GM19438 (cell line): ENCODE results near the gene RIT2.

Source experiments
- ATAC-seq: cut with Tn5 transposase; IDR thresholded peaks from one replicate; pipeline ENCODE4 v1.9.1; 2021; ENCODE audit warnings: low read depth; ENCODE audit not compliant: unreplicated experiment

Gene RIT2

DNA sequence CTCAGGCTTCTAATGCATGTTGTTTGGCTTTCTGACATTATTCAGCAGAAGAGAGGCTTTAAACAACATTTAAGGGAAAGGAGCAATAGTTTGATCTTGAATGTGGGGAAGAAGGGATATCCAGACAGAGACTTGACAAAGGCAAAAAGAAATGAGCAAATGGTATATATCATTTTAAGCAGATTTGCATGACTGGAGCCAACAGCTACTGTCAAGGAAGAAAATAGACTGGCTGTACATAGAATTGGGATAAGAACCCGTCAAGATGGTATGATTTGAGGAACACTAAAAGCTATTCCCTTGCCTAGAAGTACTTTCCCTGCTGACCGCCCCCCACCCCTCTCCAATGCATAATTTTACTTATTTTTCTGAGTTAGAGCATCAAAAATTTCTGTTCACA lies 174.5 kb downstream of the RIT2 start:
- no peak for ATAC-seq

DNA sequence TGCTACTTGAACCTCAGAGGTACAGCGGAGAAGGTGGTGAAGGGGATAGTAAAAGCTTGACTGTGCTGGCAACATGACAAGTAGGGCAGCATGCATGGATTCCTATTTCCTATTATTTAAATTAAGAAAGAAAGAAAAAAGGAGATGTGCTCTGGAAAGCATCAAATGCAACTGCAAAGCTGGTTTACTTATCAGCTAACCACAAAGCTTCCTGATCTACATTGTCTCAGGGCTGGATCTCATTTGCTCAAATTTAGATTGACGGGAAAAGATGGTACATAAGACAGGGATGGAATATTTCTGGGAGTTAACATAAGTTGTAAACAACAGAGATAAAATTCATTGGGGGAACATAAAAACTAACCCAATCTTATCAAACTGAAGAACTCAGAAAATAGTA lies 178.0 kb downstream of the RIT2 start:
- no peak for ATAC-seq

DNA sequence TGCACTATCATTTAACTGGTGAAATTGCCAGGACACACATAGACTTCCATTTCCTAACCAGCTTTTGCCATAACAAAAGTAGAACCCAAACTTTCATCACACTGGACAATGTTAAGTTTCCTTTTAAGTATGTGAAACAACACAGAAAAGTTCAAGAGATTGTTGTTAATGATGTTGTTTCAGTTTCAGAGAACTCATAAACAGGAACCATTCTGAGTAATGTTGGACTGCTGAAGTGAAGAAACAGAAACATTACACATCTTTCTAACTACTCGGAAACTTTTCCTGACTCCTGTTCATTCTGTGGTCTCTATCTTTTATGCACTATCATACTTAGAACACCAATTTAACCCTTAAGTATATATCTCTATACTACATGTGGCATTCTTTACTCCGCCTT lies 179.2 kb downstream of the RIT2 start:
- ATAC-seq, result no peak

DNA sequence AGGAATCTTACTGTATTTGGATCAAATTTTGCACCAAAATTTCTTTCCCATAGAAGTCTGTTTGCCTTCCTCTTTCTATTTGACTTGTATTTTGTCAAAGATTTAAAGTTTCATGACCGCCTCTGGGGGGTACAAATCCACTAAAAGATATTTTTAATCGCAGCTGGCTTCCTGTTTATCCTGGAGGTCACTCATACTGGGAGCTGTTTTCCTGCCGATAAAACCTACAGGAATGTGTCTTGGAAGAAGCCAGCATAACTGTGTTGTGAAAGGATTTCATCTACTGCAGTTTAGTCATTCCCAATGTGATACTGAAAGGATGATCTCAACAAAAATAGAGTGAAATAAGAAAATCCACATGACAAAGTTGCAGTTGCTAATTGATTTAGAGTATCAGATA lies 184.0 kb downstream of the RIT2 start:
- no peak for ATAC-seq

DNA sequence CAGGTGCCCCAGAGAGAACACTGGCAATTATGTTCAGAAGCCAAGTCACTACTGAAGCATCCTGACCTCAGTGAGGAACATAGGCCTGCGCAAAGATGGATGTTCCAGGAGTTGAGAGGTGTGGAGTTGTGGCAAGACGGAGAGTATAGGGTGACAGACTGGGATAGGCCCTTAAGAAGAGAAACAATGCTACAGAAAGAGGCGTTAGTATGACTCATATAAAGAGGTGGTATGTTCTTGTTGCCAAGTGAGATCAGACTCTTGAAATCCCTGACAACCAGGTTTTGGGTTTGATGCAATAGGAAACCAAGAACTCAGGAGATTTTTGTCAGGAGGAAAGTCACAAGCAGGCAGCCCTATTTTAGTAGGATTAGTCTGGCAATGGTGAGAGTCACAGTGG lies 185.6 kb downstream of the RIT2 start:
- ATAC-seq, result no peak

DNA sequence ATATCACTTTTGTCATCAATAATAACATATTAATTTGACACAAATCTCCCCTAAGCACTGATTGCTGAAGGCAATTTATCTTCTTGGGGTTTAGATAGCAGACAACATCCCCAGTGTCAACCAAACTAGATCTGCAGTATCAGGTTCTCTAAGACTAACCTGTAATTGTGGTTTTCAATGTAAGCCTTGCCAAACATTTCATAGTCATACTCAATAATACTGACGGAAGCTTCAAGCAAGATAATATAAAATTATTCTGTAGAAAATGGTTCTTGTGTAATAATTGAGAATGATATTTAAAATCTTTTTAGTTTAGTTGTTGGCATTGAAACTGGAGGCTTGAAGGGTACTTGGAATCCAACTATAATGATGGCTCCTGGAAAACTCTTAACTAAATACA lies 186.3 kb downstream of the RIT2 start:
- no peak for ATAC-seq

DNA sequence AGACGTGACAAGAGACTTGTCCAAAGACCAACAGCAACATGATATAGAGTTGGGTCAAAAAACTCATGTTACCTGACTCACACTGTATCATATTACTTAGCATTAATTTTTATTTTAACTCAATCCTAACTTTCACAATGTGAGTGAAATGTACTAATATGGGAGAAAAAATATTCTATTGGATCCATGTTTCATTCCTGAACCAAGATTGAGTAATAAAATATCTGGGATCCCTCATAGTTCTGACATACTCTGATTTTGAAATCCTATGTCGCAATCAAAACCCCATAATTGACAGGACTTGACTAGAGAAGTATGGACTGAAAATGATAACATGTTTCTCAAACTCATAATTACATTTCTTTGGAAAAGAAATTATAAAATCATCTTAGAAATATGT lies 190.4 kb downstream of the RIT2 start:
- no peak for ATAC-seq

DNA sequence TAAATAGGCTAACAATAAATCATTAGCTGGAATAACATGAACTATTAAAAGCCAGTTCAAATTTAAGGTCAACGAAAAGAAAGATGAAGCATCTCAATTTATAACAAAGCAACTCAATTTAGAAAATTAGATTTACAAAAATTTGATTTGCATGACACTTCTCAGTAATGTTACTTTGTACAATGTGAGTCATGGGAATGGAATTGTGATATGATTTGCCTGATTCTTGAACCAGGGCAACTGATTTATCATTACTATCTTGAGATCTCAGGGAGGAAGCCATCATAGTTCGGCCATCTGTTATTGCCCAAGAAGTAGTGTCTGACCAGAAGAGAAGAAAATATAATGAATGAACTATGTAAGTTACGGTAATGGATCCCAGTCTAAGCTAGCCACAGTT lies 193.1 kb downstream of the RIT2 start:
- no peak for ATAC-seq

DNA sequence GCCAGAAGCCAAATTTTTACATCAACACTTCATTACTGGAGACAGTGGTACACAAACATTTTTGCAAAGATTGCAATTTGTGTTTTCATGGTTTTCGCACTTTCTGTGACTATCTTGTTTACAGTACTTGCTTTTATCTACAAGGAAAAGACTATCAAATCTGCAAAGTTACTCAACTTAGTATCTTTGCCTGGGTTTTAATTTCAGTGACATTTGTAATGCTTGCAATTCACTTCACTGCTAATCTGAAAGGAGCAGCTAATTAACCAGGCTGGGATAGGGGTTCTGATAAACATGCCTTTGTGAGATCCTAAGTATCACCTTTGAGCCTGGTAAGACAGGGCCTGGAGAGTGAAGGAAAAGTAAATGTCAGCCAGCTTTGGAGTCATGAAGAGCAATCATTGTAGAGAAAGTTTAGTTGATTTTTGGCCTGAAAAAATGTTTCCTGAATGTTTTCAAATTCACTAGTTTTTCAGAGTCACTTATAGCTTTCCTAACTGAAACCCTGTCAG lies 194.2 kb downstream of the RIT2 start:
- no peak for ATAC-seq

DNA sequence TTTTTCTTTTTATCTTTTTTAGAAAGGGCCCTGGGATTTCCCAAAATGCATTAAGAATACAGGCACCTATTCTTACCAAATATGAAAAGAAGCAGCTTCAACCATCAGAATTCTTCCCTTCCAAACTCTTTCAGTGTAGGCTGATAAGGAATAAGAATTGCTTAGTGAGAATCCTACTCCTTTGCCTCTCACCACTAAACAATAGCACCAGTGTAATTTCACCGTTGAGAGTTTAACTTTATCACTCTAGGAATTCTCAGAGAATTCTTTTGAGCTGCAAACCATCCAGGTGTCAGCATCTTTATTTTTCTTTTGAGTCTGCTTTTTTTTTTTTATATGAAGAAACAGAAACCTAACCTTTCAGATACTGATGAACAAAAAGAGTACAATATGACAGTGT lies 194.9 kb downstream of the RIT2 start:
- ATAC-seq, result no peak

DNA sequence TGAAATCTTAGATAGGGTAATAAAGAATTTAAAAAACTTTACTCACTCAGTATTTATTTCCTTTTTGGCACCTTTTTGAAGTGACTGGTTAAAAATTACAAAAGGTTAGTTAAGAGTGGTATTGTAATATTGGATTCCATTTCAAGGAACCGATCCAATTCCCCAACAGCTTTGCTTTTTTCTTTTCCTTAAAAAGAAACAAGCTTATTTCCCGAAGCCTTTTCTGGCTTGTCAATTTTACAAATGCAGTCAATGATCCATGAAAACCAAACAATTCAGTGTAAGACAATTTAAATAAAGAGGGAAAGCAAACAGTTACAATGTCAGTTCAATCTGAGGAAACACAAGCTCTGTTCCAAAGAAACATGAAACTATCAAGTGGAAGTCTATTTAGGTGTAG lies 200.2 kb downstream of the RIT2 start:
- no peak for ATAC-seq

DNA sequence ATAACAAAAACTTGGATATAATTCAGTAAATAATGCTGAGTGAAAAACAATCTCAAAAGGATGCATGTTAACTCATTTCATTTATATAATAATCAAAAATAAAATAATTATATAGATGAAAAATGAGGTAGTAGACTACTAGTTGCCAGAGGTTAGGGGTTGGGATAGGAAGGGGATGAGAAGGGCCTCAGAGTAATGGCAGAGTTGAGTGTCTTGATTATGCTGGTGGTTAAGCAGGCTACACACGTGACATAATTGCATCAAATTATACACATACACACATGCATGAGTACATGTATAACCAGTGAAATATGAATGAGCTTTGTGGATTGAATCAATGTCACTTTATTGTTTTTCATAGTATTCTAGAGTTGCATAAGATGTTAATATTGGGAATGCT lies 201.0 kb downstream of the RIT2 start:
- no peak for ATAC-seq

DNA sequence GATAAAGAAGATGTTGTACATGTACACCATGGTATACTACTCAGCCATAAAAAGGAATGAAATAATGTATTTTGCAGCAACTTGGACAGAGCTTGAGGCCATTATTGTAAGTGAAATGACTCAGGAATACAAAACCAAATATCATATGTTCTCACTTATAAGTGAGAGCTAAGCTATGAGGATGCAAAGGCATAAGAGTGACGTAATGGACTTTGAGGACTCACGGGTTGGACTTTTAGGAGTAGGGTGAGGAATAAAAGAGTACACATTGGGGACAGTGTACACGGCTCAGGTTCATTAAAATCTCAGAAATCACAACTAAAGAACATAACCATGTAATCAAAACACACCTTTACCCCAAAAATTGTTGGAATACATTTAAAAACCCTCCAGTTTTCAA lies 206.4 kb downstream of the RIT2 start:
- no peak for ATAC-seq

DNA sequence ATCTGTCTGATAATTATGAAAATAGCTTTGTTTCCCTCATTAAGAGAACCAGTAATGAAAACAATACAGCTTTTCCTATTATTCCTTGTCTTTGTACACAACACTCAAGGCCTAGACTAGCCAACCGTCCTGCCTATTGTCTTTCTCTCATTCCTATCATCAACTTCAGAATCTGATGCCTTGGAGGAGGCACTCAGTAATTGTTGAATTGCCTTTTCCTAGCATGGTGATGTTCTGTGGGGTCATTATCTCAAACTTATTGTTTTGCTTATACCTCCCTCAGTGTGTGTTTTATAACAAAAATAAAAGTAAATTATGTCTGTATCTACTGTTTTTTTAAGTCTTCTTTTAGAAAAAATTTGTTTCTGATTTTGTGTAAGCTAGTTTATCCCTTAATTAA lies 208.7 kb downstream of the RIT2 start:
- no peak for ATAC-seq

DNA sequence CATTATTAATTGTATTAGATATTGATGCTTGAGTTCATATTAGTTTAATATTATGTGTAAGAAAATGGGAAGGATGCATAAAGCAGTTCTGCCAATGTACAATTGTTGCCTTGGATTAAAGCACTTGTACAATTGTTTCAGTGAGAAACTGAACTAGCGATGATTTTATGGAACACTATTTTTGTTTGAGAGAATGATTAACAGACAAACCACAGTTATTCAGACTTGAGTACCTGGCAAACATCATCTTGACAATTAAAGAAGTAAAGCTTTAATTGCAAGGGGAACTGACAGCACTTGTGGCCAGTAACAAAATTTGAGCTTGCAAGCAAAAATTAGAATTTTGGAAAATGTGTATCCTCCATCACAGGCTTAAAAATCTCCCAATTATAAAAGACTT lies 214.3 kb downstream of the RIT2 start:
- no peak for ATAC-seq

DNA sequence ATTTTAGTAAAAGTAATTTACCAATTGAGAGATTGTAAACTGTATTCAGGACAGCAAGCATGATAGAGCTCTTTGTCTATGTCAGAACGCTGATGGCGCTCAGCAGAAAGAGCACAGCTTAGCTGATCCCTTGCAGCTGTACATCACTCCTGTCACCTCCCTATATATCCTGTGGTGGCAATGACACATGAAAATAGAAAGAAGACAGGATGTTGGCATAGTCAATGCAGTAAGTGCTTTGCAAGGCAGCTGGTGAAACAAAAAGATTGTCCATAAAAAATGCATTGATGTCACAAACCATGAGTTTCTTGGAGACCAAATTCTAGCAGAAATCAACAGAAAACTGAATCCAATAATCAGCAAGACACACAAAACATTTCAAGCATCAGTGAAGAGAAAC lies 221.5 kb downstream of the RIT2 start:
- no peak for ATAC-seq

DNA sequence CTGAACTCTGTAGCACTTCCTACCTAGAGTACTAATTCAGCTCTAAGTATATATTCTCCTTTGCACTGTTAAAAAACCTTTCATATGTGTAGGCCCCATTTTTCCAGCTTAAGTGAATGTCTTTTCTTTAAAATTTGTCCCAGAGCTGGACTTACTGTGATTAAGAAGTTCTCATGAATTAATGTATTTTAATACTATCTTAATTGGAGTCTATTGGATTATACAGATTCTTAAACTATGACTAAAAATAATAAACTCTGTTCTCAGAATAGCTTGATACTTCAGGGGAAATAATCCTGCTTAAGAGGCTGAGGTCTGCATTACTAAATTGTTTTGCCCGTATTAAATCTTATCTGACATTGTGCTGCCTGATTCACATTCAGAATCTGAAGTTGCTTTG lies 223.3 kb downstream of the RIT2 start:
- ATAC-seq, result no peak

DNA sequence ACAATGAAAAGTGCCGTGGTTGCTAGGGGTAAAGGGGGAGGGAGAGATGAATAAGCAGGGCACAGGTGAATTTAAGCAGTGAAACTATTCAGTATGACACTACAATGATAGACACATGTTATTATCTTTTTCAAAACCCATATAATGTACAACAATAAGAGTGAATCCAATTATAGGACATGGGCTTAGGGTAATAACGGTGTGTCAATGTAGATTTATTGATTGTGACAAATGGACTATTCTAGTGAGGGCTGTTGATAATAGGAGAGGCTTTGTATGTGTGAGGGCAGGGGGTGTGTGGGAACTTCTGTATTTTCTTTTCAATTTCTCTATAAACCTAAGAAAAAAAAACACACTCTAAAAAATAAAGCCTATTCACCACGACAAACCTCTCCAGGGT lies 223.8 kb downstream of the RIT2 start:
- ATAC-seq, result no peak

DNA sequence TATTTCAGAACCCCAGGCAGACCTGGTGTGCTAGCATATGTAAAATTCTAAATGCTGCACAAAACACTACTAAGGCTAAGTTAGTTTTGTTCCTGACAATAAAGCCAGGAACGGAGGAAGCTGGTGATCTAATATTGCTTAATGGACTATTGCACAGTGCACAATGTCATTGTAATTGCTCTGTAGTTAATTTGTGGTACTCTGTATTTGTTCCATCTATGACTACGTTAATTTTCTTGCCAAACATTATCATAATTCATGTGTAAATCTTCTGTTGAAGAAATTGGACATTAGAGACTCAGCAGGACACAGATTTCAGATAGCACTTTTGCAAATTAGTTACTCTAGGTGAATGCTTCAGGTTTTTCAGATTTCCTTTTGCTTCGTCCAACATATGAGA lies 232.3 kb downstream of the RIT2 start:
- ATAC-seq, result no peak

DNA sequence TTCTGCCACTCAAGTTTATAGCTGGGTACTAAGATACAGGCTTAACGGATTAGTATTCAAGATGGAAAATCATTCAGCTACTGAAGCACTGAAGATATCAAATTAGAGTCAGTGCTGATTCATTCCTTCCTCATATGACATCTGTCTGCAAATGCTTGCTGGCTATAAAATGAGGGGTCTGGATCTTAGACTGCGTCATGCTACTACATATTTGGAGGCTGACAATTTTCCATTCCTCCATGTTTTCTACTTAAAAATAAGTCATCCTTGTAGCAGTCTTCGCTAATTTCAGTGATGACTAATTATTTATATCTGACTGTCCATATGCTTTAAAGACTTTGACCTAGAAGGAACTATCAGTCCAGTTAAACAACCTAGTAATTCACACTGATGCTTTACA lies 233.4 kb downstream of the RIT2 start:
- ATAC-seq, result no peak

DNA sequence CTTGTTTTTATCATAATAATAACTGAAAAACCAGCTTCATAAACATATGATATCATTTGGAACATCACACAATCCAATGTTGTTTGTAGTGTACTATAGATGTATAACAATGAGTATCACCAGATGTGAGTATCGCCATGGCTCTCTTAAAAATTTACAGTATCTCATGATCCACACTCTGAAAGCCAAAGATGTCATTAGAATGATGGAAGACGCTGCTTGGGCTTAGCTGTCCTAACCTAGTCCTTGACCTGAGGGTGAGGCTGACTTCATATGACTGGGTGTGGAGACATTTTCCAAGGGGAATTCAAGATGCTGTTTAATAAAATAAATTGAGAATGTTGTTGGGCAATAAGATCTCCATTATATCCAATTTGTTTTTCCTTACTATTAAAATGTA lies 242.6 kb downstream of the RIT2 start:
- ATAC-seq, result no peak

DNA sequence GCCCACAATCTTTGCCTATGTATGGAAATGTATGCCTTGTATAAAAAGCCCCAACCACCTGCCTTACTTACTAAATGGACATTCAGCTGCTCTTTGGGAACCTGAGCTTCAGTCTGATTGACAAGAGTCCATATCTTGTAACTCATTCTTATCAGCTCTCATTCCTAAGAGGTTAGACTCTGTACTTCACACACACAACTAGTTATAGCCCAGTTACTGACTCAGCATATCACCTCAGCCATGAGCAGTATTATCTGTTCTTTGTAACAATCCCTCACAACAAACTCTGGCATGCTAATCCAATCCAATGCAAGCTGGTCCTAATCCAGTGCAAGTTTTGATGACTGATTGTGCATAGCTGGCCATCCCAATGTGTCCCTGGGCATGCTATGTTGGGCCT lies 250.6 kb downstream of the RIT2 start:
- ATAC-seq, result no peak

DNA sequence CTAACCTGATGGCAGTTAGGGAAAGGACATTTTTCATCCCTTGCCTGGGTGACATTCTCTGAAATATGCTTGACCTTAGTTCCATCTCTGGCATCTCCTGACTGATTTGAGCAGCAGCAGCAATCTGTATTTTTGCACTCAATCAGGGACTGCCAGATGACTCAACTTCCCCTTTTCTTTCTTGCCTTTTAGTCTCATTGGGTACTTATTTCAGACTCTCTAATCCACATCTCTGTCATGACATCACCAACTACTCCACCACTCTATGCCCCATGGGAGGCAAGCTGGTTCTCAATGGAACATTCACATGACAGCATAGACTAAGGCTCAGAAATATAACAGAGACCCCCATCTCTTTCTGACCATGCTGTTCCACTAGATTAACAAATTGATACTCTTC lies 254.2 kb downstream of the RIT2 start:
- ATAC-seq, result no peak

DNA sequence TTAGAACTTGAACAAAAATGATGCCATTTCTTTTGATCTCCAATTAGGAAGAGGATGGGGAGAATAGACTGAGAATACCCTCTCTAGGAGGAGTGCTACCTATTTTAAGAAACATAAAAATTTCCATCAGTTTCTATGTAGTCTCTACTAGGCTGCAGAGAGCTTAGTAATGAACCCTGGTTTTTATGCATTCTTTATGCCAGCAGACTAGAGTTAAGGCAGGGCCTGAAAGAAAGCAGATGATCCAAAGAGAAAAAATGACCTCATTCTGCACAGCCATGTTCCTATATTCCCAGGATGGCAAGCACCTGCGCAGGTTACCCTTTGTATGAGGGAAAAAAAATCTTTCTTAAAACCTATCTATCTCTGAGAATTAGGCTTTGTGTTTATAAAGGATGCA lies 254.9 kb downstream of the RIT2 start:
- ATAC-seq, result no peak
